Lower leg skin (tissue), 4 donors: Measurements from ENCODE around the gene COMMD7. TPM values are rescaled to one million over a fixed set of nuclear protein-coding genes. Genes with fewer than 3 reads are reported as not detected.

Source experiments
- DNase-seq, 2 donors: peaks; one replicate each; pipeline ENCODE4 v3.0.0-alpha.2; 2019; ENCODE audit warnings: low spot score in 2 of 2
- H3K4me3 ChIP-seq: fragments of 200-600 bp; sonication (generic); 2 replicates; pipeline ENCODE4 v1.5.1; 2017; ENCODE audit warnings: mild to moderate bottlenecking, low read depth; ENCODE audit not compliant: poor library complexity, severe bottlenecking
- POLR2A ChIP-seq, 2 donors: fragments of 450-650 bp; IDR thresholded peaks; one replicate each; pipeline ENCODE4 v1.6.1; 2016 to 2017; ENCODE audit warnings: antibody characterized with exemption in 2 of 2, mild to moderate bottlenecking in 1 of 2, moderate library complexity in 1 of 2
- WGBS, 2 donors: methylation state at CpG; one replicate each; pipeline ENCODE4 v1.1.5; 2018; 5-methylcytosine and 5-hydroxymethylcytosine counted together
- intact Hi-C: fragments of 100-400 bp; cut with DNase I; formaldehyde crosslinking; loops from one replicate; pipeline ENCODE4 v1.15.0; 2023; ENCODE audit warnings: low total_unique reads
- total RNA-seq, 4 donors: library from RNA; depleted of rRNA; stranded (reverse); fragments of >200 nt; gene quantifications; one replicate each; pipeline ENCODE4 v1.1.0, GENCODE V29; 2016
- TF ChIP-seq, protein P1 (sequence below), 3 donors: fragments of 450-650 bp; IDR thresholded peaks; one replicate each; pipeline ENCODE4 v1.5.1; 2016; ENCODE audit warnings: antibody characterized with exemption in 3 of 3, mild to moderate bottlenecking in 3 of 3, moderate library complexity in 2 of 3

The COMMD7 gene
- total RNA-seq, 4 donors from 2014 or later: 16.9 to 21.0 (median 18.7) TPM

DNA sequence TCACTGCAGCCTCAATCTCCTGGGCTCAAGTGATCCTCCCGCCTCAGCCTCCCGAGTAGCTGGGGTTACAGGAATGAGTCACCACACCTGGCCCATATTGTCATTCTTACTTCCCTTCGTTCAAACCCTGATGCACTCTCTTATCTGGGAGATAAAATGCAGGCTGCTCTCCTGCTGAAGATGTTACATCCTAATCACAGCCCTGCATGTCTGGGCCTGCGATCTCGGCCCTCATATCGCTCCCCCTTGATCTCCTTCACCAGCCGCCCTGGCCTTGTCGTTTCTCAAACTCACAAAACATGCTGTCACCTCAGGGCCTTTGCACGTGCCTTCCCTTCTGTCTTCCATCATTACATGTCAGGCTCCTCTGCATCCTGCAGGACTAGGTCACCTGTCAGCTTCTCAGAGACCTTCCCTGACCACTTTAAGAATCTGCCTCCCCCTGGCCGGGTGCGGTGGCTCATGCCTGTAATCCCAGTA is 60.7 kb downstream of the COMMD7 start:
- no peak for DNase-seq
- intact Hi-C loops: no loop called here
- WGBS, 2 donors: 73 to 91% methylated on average over 11 of the region's 11 CpGs
- no peak overlapping the region for H3K4me3 ChIP-seq
- TF ChIP-seq, protein P1, sequence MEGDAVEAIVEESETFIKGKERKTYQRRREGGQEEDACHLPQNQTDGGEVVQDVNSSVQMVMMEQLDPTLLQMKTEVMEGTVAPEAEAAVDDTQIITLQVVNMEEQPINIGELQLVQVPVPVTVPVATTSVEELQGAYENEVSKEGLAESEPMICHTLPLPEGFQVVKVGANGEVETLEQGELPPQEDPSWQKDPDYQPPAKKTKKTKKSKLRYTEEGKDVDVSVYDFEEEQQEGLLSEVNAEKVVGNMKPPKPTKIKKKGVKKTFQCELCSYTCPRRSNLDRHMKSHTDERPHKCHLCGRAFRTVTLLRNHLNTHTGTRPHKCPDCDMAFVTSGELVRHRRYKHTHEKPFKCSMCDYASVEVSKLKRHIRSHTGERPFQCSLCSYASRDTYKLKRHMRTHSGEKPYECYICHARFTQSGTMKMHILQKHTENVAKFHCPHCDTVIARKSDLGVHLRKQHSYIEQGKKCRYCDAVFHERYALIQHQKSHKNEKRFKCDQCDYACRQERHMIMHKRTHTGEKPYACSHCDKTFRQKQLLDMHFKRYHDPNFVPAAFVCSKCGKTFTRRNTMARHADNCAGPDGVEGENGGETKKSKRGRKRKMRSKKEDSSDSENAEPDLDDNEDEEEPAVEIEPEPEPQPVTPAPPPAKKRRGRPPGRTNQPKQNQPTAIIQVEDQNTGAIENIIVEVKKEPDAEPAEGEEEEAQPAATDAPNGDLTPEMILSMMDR (IDR thresholded peaks at IDR 0.05): no peak
- no peak for TF ChIP-seq POLR2A (IDR thresholded peaks at IDR 0.05)

GRCh38 chr20:32681175-32682084 is 61.8 kb downstream of the COMMD7 start:
- TF ChIP-seq POLR2A (IDR thresholded peaks at IDR 0.05): no peak
- TF ChIP-seq, protein P1 (IDR thresholded peaks at IDR 0.05): no peak
- intact Hi-C loops: no loop called here
- 44 to 47% methylated on average over 19 to 20 of the region's 20 CpGs for WGBS, 2 donors
- H3K4me3 ChIP-seq: no peak overlapping the region
- no peak for DNase-seq

GRCh38 chr20:32680544-32681174 is 62.6 kb downstream of the COMMD7 start:
- TF ChIP-seq, protein P1 (IDR thresholded peaks at IDR 0.05): no peak
- no peak for TF ChIP-seq POLR2A (IDR thresholded peaks at IDR 0.05)
- no peak overlapping the region for H3K4me3 ChIP-seq
- no peak for DNase-seq
- intact Hi-C loops: no loop called here
- WGBS, 2 donors: 60 to 90% methylated on average over 1 of the region's 1 CpG

- DNase-seq: peak in 1 of 2 donors; percentile 32
- intact Hi-C loops: loop anchor here (5.0 kb wide), 1 partner anchor 98 kb away; no protein-coding TSS in a partner anchor
- TF ChIP-seq, protein P1 (IDR thresholded peaks at IDR 0.05): no peak
- no peak for TF ChIP-seq POLR2A (IDR thresholded peaks at IDR 0.05)
- whole genome bisulfite sequencing, 2 donors: 17 to 26% methylated on average over 3 to 6 of the region's 6 CpGs
- H3K4me3 ChIP-seq: no peak overlapping the region
Measured at GRCh38 chr20:32678948-32679347, 64.3 kb downstream of the COMMD7 start.

- no peak for DNase-seq
- no peak for TF ChIP-seq POLR2A (IDR thresholded peaks at IDR 0.05)
- TF ChIP-seq, protein P1 (IDR thresholded peaks at IDR 0.05): no peak
- 62 to 70% methylated on average over 13 of the region's 13 CpGs for WGBS, 2 donors
- H3K4me3 ChIP-seq: no peak overlapping the region
- intact Hi-C loops: loop anchor here (5.0 kb wide), 1 partner anchor 102 kb away; no protein-coding TSS in a partner anchor
Measured at GRCh38 chr20:32675223-32675975, 67.9 kb downstream of the COMMD7 start.
